AG04450 (cell line): ENCODE results near the gene KRT9. TPM values are rescaled to one million over a fixed set of nuclear protein-coding genes. Genes with fewer than 3 reads are reported as not detected.

Experiments used
- CTCF ChIA-PET: fragments of 300-600, 350-600 bp; formaldehyde crosslinking; extraction: SDS; loops from one replicate; lab custom pipeline; 2022; ENCODE audit warnings: antibody characterized with exemption, inconsistent platforms; lab: Charles Lee
- POLR2A ChIA-PET: fragments of 350-600 bp; formaldehyde crosslinking; extraction: SDS; loops from one replicate; lab custom pipeline; 2021; ENCODE audit warnings: antibody characterized with exemption, inconsistent platforms; lab: Yijun Ruan, JAX
- DNase-seq: peaks from one replicate; pipeline ENCODE4 v3.0.0-alpha.2; 2011; ENCODE audit warnings: low read depth, low spot score
- H3K27ac ChIP-seq: one replicate; pipeline ENCODE4 v1.5.1; 2012; ENCODE audit warnings: low read depth, low read length, control low read depth
- H3K27me3 ChIP-seq: one replicate; pipeline ENCODE4 v1.6.0; 2012; ENCODE audit warnings: low read length; ENCODE audit not compliant: control insufficient read depth, insufficient read depth
- H3K4me3 ChIP-seq: 2 replicates; pipeline ENCODE4 v1.5.1; 2011; ENCODE audit warnings: mild to moderate bottlenecking, low read depth, low read length, control low read depth
- H3K9me3 ChIP-seq: 2 replicates; pipeline ENCODE4 v1.5.1; 2012; ENCODE audit warnings: low read length; ENCODE audit not compliant: control insufficient read depth, insufficient read depth
- CTCF ChIP-seq: IDR thresholded peaks from 2 replicates; pipeline ENCODE4 v1.5.1; 2011; ENCODE audit warnings: low read depth, low read length, control low read depth, inconsistent platforms
- polyA plus RNA-seq: library from polyadenylated mRNA; depleted of rRNA; stranded (reverse); fragments of >200 nt; gene quantifications from 2 replicates; pipeline ENCODE4 v1.2.3, GENCODE V29; 2011

Gene KRT9
- polyA plus RNA-seq, 1 experiment: not detected

- no peak for DNase-seq
- TF ChIP-seq CTCF: no peak
- ChIA-PET CTCF (interaction anchor here (1.7 to 6.6 kb wide), 3 partner anchors 13 to 113 kb away, joined by 6 to 60 read pairs (median 19); no protein-coding TSS in a partner anchor), POLR2A (no interaction called here)
- Histone ChIP-seq H3K4me3 (no peak overlapping the region), H3K27me3 (no peaks in the 10 kb centered on the region), H3K9me3 (no peaks in the 10 kb centered on the region; the same call in 1 of the 2 replicates), H3K27ac (no peak overlapping the region)
Observed at GRCh38 chr17:41535764-41536481, 35.9 kb downstream of the KRT9 start.

DNA sequence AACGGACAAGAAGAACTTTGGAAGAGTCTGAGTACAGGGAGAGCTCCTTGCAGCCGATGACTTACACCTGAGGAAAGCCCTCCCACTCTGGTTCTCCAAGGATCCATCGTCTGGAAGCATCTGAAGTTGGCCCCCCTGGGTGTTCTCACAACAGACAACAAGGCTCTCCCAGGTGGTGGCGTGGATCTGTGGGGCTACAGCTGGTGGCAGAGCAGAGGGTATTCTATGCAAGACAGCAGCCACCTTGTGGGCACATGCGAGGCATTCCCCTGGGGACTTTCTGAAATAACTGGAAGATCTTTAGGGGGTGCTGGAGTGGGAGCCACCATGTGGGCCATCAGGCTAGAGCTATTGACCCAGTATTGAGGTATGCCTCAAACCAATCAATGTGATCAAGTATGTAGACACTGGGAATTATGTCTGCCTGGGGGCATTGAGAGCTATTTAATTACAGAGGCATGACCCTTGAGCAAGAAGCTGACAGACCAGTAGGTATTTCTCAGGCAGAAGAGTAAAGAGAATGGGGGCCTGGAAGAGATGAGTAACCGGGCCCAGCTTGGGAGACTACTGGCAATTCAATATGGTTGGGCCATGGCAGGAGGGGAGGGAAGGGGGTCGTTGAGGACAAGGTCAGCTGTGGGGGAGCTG is 36.8 kb downstream of the KRT9 start:
- DNase-seq: no peak
- H3K27ac ChIP-seq: no peak overlapping the region
- H3K9me3 ChIP-seq: no peaks in the 10 kb centered on the region; the same call in 1 of the 2 replicates
- no peak overlapping the region for H3K4me3 ChIP-seq
- TF ChIP-seq CTCF: no peak
- POLR2A ChIA-PET: no interaction called here
- CTCF ChIA-PET: interaction anchor here (1.7 to 1.9 kb wide), 2 partner anchors 14 to 114 kb away, joined by 6 to 19 read pairs; no protein-coding TSS in a partner anchor
- no peaks in the 10 kb centered on the region for H3K27me3 ChIP-seq

GRCh38 chr17:41533613-41534012 is 38.2 kb downstream of the KRT9 start:
- POLR2A ChIA-PET: no interaction called here

GRCh38 chr17:41532947-41533570 is 38.8 kb downstream of the KRT9 start:
- no peak overlapping the region for H3K4me3 ChIP-seq
- H3K27ac ChIP-seq: no peak overlapping the region
- ChIA-PET POLR2A (no interaction called here), CTCF (interaction anchor here (0.6 to 2.1 kb wide), 3 partner anchors 16 to 116 kb away, joined by 3 to 22 read pairs (median 7); no protein-coding TSS in a partner anchor)
- no peaks in the 10 kb centered on the region for H3K27me3 ChIP-seq
- TF ChIP-seq CTCF: no peak
- no peaks in the 10 kb centered on the region; the same call in 1 of the 2 replicates for H3K9me3 ChIP-seq
- DNase-seq: no peak

More at GRCh38 chr17:41533613-41534012, 38.2 kb downstream of the KRT9 start:
- no peaks in the 10 kb centered on the region; the same call in 1 of the 2 replicates for H3K9me3 ChIP-seq
- no peak overlapping the region for H3K27ac ChIP-seq
- CTCF ChIA-PET: interaction anchor here (0.6 to 2.1 kb wide), 3 partner anchors 15 to 115 kb away, joined by 3 to 22 read pairs (median 7); no protein-coding TSS in a partner anchor
- H3K27me3 ChIP-seq: no peaks in the 10 kb centered on the region
- no peak for TF ChIP-seq CTCF
- DNase-seq: no peak
- H3K4me3 ChIP-seq: no peak overlapping the region
